Duodenal mucosa (tissue), 2 donors: ENCODE measurements around the gene PMF1.

ENCODE experiments used
- H3K27ac ChIP-seq: one replicate; pipeline ENCODE4 v1.7.0; 2013; ENCODE audit warnings: low read depth, low read length
- H3K27me3 ChIP-seq, 2 donors: one replicate each; pipeline ENCODE4 v1.7.0; 2013; ENCODE audit warnings: low read length in 2 of 2, control low read depth in 1 of 2; ENCODE audit not compliant: insufficient read depth in 2 of 2, control insufficient read depth in 1 of 2
- H3K36me3 ChIP-seq, 2 donors: one replicate each; pipeline ENCODE4 v1.7.0; 2013; ENCODE audit warnings: low read length in 2 of 2, control low read depth in 1 of 2; ENCODE audit not compliant: insufficient read depth in 2 of 2, control insufficient read depth in 1 of 2
- H3K4me1 ChIP-seq, 2 donors: one replicate each; pipeline ENCODE4 v1.7.0; 2013; ENCODE audit warnings: low read length in 2 of 2, control low read depth in 1 of 2; ENCODE audit not compliant: insufficient read depth in 2 of 2, control insufficient read depth in 1 of 2
- H3K4me3 ChIP-seq, 2 donors: one replicate each; pipeline ENCODE4 v1.7.0; 2013; ENCODE audit warnings: low read length in 2 of 2, low read depth in 1 of 2
- H3K9ac ChIP-seq, 2 donors: one replicate each; pipeline ENCODE4 v1.7.0; 2013; ENCODE audit warnings: low read length in 2 of 2, low read depth in 1 of 2
- H3K9me3 ChIP-seq, 2 donors: one replicate each; pipeline ENCODE4 v1.7.0; 2013; ENCODE audit warnings: low read length in 2 of 2, control low read depth in 1 of 2; ENCODE audit not compliant: control insufficient read depth in 1 of 2

Gene PMF1

DNA sequence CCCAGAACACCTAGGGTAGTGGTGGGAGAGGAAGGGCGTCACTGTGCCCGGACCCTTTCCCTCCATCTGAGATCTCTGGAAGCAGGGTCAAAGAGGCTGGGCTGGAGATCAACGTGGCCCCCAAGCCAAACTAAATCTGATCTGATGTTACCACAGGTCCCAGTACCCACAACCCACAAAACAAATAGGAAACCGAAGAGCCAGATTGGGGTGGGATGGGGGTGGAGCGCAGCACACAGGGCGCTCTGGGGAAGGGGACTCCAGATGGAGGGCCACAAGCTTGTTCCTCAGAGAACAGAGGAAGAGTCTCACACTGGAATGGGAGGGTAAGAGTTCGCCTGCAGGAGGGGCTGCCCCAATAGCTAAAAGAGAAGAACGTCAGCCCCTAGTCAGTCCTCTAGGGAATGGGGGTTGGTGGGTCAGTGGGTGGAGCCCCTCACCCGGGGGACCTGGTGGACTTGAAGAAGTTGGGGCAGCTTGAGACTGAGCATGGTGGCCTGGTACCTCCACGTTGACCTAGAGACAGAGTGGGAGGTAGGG, 33.5 kb downstream of the PMF1 start:
- Histone ChIP-seq H3K9me3 (no peaks in the 10 kb centered on the region), H3K36me3 (peaks cover 13 to 22% of the 10 kb centered on the region in 2 donors), H3K4me3 (peak overlapping the region; percentile 62 to 65), H3K27me3 (peaks cover 18 to 28% of the 10 kb centered on the region in 2 donors), H3K27ac (no peak overlapping the region), H3K9ac (peak overlapping the region in 1 of 2 donors; percentile 32), H3K4me1 (peaks cover 7 to 25% of the 10 kb centered on the region in 2 donors)

DNA sequence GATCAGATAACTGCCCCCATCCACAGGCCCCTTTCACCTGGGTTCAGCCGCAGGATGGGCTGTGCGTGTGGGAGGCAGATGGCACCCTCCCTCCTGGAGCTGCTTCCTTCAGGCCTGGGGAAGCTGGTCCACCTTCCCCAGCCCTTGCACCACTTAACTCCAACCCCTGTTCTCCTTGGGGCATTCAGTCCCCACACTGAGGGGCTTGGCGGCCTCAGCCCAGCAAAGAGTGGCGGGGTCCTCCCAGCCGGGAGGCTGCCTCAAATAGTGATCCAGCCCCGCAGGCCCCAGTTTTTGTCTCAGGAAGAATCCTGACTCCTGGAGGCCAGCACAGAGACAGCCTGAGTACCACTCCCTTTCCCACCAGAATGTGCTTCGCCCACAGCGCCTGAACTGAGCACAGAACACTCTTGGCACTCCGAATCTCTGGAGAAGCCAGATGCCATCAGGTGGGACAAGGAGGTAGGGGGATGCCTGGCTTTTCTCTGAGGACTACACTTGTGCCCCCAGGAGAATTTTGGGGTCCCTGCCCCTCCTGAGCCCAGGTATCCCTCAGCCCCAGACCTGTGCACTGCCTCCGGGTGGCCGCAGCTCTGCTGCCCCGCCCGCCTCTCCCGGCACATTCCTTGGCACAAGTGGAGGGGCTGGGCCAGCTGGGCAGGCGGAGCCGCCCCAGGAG, 34.1 kb downstream of the PMF1 start:
- no peak overlapping the region for H3K27ac ChIP-seq
- H3K36me3 ChIP-seq = peaks cover 19 to 27% of the 10 kb centered on the region in 2 donors
- no peak overlapping the region for H3K9ac ChIP-seq
- H3K4me1 ChIP-seq = peaks cover 7 to 25% of the 10 kb centered on the region in 2 donors
- H3K4me3 ChIP-seq = no peak overlapping the region
- H3K9me3 ChIP-seq = no peaks in the 10 kb centered on the region
- peaks cover 18 to 28% of the 10 kb centered on the region in 2 donors for H3K27me3 ChIP-seq

DNA sequence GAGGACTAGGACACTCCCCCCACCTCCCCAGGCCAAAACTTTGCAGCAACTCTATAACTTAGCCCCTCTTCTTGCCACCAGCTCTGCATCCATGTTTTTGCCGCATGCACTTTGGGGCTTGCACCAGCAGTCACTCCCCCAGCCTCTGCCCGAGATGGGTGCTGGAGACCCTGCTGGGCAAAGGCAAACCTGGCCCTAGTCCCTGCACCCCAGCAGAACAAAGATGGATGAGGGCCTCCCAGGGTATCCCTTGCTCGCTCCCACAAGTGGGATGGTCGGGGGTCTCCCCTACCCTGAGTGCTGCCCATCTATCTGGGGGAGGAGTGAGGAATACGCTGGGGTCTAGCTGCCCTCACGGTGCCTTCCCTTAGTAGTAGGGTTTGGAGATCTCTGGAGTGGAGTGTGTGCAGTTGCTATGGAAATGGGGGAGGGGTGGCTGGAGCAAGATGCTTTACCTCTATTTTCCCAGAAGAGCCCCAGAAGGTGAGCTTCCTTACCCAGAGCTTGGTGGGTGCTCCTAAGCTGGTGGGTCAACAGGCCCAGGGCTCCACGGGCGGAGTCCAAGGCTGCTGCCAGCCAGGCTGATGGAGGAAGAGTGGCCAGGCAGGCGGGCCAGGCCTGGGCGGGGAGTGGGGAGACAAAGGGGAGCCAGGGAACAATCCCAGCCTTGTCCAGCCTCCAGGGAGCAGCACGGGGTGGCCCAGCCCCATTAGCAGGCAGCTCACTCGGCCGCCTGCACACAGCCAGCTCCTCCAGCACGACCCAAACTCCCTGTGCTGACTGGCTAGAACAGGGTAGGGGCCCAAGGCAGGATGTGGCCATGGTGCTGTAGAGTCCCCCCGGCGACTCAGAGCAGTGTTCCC, 34.9 kb downstream of the PMF1 start, which contains the start of gene PAQR6:
TSS of gene PAQR6 (minus strand) at position 597 of the 863 bp plus-strand sequence. CDS start 1,325 bp downstream, outside the sequence.
- no peak within 1 kb of the TSS for H3K9ac ChIP-seq
- H3K4me3 ChIP-seq = no peak within 1 kb of the TSS
- H3K27ac ChIP-seq = no peak within 1 kb of the TSS
- peaks cover 18 to 28% of the 10 kb centered on the region in 2 donors for H3K27me3 ChIP-seq
- H3K9me3 ChIP-seq = no peaks in the 10 kb centered on the region
- peaks cover 27 to 35% of the 10 kb centered on the region in 2 donors for H3K36me3 ChIP-seq
- peaks cover 7 to 25% of the 10 kb centered on the region in 2 donors for H3K4me1 ChIP-seq

DNA sequence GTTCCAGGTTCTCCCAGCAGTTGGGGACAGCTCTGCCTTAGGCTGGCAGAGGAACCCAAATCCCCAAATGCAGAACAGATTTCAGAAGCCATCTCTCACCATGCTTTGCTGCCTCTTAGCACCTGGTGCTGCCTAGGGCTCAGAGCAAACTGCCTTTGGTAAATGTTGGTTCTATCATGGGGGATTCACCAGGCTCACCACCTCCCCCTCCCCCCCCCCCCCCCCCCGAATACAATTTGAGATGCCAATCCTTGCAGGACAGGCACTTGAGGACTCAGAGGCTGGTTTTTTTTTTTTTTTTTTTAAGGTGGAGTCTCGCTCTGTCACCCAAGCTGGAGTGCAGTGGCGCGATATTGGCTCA, 35.5 kb downstream of the PMF1 start:
- H3K9ac ChIP-seq = no peak overlapping the region
- peaks cover 18 to 28% of the 10 kb centered on the region in 2 donors for H3K27me3 ChIP-seq
- no peak overlapping the region for H3K27ac ChIP-seq
- H3K9me3 ChIP-seq = no peaks in the 10 kb centered on the region
- no peak overlapping the region for H3K4me3 ChIP-seq
- peaks cover 7 to 25% of the 10 kb centered on the region in 2 donors for H3K4me1 ChIP-seq
- H3K36me3 ChIP-seq = peaks cover 33 to 41% of the 10 kb centered on the region in 2 donors

DNA sequence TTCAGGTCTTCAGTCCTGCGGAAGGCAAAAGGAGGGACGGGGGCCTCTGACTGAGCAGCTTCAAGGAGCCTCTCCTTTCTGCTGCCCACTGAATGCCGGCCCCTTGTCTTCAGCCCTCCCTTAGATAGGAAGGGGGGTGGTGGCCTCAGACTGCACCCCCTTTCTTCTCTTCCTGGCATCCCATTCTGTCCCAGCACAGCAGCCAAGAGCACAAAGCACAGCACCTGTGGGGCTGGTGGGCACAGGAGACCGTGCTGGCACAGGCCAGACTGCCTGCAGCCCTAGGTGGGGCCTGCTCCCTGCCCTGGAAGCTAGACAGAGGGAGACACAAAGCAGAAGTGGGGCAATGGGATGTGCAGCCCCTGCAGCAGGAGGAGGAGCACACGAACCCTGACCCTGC, 36.8 kb downstream of the PMF1 start:
- Histone ChIP-seq H3K4me1 (peaks cover 7 to 21% of the 10 kb centered on the region in 2 donors), H3K9ac (no peak overlapping the region), H3K27ac (no peak overlapping the region), H3K36me3 (peaks cover 41 to 52% of the 10 kb centered on the region in 2 donors), H3K9me3 (no peaks in the 10 kb centered on the region), H3K4me3 (no peak overlapping the region), H3K27me3 (peaks cover 18 to 24% of the 10 kb centered on the region in 2 donors)

DNA sequence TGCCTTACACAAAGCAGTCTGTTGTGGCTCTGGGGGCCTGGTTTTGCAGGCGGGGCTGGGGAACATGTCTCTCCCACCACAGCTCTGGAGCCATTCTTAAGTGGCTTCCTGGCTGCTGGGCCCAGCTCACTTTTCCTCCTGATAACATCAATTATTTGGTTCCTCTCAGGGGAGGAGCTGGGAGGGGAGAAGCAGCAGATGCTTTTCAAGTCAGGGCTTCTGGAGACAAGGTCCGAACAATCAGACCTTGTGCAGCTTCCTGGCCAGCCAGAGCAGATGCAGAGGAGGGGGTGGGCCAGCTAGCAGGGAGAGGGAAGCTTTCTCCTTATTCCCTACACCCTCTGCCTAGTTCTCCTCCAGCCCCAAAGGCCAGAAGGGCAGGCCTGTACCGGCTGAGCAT, 38.7 kb downstream of the PMF1 start:
- H3K9me3 ChIP-seq = no peaks in the 10 kb centered on the region
- peaks cover 0 to 4% of the 10 kb centered on the region in 2 donors for H3K4me1 ChIP-seq
- no peak overlapping the region for H3K9ac ChIP-seq
- peaks cover under 1 to 6% of the 10 kb centered on the region in 2 donors for H3K27me3 ChIP-seq
- H3K27ac ChIP-seq = no peak overlapping the region
- no peak overlapping the region for H3K4me3 ChIP-seq
- peaks cover 41 to 62% of the 10 kb centered on the region in 2 donors for H3K36me3 ChIP-seq

DNA sequence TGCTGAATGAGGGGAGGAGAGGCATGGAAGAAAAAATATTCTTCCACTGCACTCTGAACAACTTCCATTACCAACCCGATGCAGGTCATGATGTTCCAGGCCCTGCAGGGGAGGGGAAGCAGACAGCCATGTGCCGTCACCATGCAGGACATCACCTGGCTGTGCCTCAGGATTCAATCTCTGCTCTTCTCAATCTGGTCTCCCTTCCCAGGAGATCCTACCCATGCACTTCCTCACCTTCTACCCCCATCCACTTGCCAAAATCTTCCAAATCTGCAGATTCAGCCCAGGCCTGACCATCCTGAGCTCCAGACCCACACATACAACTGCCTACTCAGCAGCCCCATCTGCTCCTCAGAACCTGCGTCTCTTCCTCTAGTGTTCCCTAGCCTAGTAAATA, 40.8 kb downstream of the PMF1 start:
- H3K9ac ChIP-seq = no peak overlapping the region
- no peaks in the 10 kb centered on the region for H3K27me3 ChIP-seq
- no peak overlapping the region for H3K4me3 ChIP-seq
- peaks cover 55 to 81% of the 10 kb centered on the region in 2 donors for H3K36me3 ChIP-seq
- no peaks in the 10 kb centered on the region for H3K9me3 ChIP-seq
- H3K4me1 ChIP-seq = no peaks in the 10 kb centered on the region
- H3K27ac ChIP-seq = no peak overlapping the region

DNA sequence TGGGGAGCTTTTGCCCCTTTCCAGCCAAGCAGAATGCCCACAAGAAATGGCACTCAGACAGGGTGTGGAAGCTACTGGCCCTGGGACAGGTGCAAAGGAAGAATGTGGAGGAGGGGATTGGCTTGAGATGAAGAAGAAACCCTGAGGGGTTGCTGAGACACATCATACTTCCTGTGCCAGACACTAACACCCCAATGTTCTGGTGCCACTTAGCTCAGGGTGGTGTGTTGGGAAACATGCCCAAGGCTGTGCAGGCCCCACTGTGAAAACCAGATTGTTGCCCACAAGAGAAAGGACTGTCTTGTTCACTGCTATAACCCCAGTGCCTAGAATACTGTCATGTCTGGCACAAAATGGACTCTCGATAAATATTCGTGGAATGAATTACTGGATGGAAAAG, 44.9 kb downstream of the PMF1 start:
- H3K9ac ChIP-seq = no peak overlapping the region
- H3K36me3 ChIP-seq = peaks cover 54 to 83% of the 10 kb centered on the region in 2 donors
- no peak overlapping the region for H3K4me3 ChIP-seq
- H3K27ac ChIP-seq = no peak overlapping the region
- H3K4me1 ChIP-seq = no peaks in the 10 kb centered on the region
- H3K9me3 ChIP-seq = no peaks in the 10 kb centered on the region
- H3K27me3 ChIP-seq = no peaks in the 10 kb centered on the region

DNA sequence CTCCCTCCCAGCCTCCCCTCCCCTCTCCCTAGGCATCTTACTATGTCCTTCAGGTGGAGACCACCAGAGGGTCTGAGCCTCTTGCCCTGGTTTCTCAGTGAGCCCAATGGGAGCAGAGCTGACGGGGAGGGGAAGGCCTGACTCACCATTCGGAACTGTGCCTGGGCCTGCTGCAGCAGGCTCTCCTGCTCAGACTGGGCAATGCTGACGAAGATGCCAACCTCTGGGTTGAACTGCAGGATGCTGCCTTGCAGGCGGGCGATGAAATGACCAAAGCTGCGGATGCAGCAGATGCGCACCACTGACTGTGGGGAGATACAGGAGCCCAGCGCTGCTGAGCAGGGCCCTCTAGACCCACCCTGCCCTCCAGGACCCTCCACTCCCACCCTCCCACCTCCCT, 46.1 kb downstream of the PMF1 start:
- Histone ChIP-seq H3K27ac (no peak overlapping the region), H3K9me3 (no peaks in the 10 kb centered on the region), H3K4me1 (no peaks in the 10 kb centered on the region), H3K4me3 (no peak overlapping the region), H3K9ac (no peak overlapping the region), H3K27me3 (no peaks in the 10 kb centered on the region), H3K36me3 (peaks cover 51 to 82% of the 10 kb centered on the region in 2 donors)

DNA sequence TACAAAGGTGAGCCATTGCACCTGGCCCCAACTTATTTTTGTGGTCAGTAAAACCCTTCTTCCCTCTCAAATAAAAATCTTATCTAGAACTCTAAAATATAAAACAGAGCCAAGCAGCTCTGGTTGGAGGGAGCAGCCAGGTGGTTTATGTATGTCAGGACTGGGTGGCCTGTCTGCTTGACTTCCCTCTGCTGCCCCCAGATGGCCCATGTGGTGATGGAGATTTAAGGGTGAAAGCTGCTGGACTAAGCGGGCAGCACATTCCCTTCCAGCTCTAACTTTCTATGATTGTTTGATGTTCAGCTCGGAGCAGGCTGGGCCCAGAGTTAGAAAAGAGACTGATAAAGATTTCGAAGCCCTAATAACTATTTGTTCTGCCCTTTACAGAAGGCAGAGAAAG, 47.0 kb downstream of the PMF1 start:
- Histone ChIP-seq H3K9me3 (no peaks in the 10 kb centered on the region), H3K27me3 (no peaks in the 10 kb centered on the region), H3K4me1 (no peaks in the 10 kb centered on the region), H3K36me3 (peaks cover 51 to 81% of the 10 kb centered on the region in 2 donors), H3K27ac (no peak overlapping the region), H3K9ac (no peak overlapping the region), H3K4me3 (no peak overlapping the region)
